SIG-M5 treated with dmso at 0.1 percent for 504 hours (cell line): ENCODE results near the gene SSBP3.
A peak's percentile ranks its signal among the peaks of the same experiment; 100 is the strongest.

Experiments
- DNase-seq: peaks from one replicate; lab custom pipeline; 2025; ENCODE audit not compliant: unreplicated experiment; lab: John Stamatoyannopoulos, UW

SSBP3 gene

GRCh38 chr1:54335011-54335754 lies 71.0 kb downstream of the SSBP3 start:
- DNase-seq: peak; percentile 7

- DNase-seq: no peak
Observed at GRCh38 chr1:54332781-54333585, 73.2 kb downstream of the SSBP3 start.

GRCh38 chr1:54331843-54332463 lies 74.2 kb downstream of the SSBP3 start:
- DNase-seq: no peak

GRCh38 chr1:54331091-54331772 lies 75.0 kb downstream of the SSBP3 start:
- no peak for DNase-seq

DNA sequence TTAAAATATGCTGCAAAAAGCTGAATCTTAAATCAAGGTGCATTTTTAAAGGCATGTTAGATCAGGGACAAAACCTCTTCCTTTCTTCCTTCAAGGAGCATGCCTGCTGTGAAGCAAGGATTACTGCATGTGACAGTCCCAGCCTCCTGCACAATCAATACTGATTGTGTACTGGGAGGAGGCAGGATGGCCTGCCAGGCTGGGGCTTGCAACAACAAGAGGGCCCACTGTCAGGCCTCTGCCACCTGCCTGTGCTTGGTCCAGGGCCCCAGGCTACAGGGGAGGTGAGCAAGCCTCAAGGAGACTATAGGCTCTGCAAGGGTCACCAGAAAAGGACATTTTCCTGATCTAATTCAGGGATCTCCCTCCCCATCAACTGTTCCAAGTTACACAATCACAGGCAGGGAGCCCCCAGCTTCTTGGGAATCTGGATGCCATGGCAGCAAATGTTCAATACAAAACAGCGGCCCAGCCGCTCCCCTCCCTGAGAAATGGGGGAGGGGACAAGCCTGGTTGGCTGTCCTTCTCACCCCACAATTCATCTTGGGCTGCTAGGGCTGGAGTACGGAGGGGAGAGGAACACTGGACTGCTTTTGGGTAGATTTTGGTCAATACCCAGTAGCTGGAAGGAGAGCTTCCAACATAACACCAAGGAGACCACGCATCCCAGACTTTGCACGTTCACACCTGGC lies 76.7 kb downstream of the SSBP3 start:
- DNase-seq: no peak

GRCh38 chr1:54328066-54328636 lies 78.0 kb downstream of the SSBP3 start:
- DNase-seq: no peak

GRCh38 chr1:54327386-54328065 lies 78.7 kb downstream of the SSBP3 start:
- DNase-seq: no peak

- DNase-seq: no peak
Observed at GRCh38 chr1:54326543-54327385, 79.4 kb downstream of the SSBP3 start.

GRCh38 chr1:54325703-54326461 lies 80.3 kb downstream of the SSBP3 start:
- DNase-seq: no peak

- no peak for DNase-seq
Observed at GRCh38 chr1:54325284-54325683, 80.9 kb downstream of the SSBP3 start.

DNA sequence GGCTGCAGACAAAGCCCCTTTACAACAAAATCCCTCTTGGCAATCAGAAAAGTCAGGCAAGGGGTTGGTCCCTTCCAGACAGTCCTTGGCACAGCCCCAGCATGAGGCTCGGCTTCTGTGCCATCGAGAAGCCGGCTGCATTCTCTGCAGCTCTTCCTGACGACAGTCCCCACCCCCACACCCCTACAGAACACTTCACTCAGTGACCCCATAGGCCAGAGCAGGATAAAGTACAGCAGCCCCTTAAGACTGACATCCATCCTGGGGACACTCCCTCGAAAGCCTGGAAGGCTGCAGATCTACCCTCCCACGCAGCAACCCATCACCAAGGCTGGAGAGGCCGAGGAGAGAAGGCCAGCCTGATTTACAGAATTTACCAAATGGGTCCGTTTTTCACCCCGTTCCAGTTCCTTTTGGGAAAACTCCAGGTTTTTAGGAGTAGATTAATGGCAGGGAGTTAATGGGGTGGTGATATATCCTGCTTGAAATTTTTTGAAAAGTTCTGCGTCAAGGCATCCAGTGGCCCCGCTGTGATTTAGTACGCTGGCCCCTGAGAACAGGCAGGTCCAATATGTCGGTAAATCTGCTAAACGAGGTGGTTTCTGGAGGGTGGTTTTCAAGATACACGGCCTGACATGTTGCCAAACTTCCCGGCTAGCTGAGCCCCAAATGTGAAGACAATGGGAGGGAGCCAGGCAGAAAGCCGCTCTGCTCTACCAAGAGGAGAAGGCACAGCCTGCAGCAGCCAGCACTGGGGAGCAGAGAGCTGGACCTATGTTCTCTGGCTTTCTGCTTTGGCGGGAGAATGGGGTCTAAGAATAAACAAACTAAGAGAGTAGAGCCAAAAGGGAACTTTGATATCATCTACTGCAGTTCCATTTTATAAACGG lies 81.7 kb downstream of the SSBP3 start:
- DNase-seq: no peak

DNA sequence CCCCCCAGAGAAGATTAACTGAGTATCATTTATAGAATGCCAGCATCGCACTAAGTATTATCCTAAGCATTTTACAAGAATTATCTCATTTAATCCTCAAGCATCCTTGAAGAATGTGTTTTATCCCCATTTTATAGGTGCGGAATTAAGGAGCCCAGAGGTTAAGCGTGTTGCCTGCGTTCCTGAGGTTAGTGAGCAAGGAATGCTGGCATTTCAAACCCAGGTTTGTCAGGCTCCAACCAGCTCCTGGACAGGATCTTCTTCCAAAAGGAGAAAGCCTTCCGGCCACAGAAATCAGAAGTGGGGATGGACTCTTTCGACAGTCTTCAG lies 82.3 kb downstream of the SSBP3 start:
- DNase-seq: no peak

DNA sequence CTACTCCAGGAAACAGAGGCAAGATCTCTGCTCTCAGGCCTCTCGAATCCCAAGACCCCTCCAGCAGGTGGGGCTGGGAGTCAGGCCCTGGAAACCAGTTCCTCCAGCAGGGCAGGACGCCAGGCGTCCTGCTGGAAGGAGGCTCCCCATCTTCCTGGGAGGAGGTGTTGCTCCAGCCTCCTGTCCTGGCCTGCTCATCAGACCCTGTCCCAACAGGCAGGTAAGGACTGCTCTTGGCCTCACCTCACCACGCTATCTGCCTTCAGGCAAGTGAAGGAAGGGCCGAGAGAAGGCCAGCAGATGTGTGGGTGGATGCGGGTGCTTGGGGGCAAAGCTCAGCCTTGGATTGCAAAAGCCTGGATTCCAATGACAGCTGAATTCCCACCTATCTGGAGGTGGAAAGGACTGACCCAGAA lies 82.9 kb downstream of the SSBP3 start:
- no peak for DNase-seq

DNA sequence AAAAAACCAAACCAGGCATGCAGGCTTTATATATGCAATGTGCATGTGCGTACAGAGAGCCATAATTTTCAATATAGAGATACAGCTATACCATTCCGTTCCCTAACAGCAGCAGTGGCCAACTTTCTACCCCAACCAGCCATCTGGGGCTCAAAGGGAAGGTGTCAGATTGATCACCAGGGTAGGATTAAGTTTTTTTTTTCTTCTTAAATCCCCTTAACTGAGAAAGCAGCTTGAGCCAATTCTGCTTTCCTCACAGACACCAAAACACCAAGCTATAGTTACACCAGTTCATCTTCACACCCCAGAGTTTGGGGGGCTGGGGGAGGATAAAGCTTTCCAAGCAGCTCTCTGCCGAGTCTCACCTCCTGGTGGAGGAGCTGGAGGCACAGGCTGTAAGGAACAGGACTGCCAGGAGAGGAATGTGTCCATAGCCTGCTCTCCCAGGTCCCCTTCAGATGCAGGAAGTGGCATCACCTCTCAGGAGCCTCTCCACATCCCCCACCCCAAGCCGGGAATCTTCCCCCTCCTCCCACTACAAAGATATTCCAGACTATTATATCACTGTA lies 87.9 kb downstream of the SSBP3 start:
- DNase-seq: no peak

DNA sequence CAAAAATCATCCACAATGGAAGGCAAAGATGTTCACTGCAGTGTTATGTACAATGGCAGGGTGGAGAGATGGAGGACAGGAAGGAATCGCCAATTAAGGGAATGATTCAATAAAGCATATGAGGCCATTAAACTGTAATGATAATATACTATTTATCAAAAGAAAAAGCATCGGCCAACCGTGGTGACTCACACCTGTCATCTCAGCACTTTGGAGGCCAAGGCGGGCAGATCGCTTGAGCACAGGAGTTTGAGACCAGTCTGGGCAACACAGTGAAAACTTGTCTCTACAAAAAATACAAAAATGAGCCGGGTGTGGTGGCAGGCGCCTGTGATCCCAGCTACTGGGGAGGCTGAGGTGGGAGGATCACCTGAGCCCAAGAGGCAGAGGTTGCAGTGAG lies 89.1 kb downstream of the SSBP3 start:
- no peak for DNase-seq

- no peak for DNase-seq
Observed at GRCh38 chr1:54315099-54315498, 91.1 kb downstream of the SSBP3 start.

GRCh38 chr1:54314696-54315095 lies 91.5 kb downstream of the SSBP3 start:
- DNase-seq: no peak
